OCI-LY3 (cell line): ENCODE data around the gene ELFN1.

Source experiments
- H2AFZ ChIP-seq: fragments of 200-600, 300-600 bp; shearing (Covaris generic); 2 replicates; pipeline ENCODE4 v1.6.0; 2014; ENCODE audit warnings: antibody characterized with exemption, low read depth, low read length
- H3K27ac ChIP-seq: fragments of 200-600, 300-600 bp; sonication (generic); 2 replicates; pipeline ENCODE4 v1.5.1; 2014; ENCODE audit warnings: mild to moderate bottlenecking, low read length, moderate library complexity, mixed read lengths
- H3K27me3 ChIP-seq: fragments of 200-600, 300-600 bp; sonication (generic); 2 replicates; pipeline ENCODE4 v1.6.1; 2014; ENCODE audit warnings: low read depth, low read length, mixed read lengths
- H3K36me3 ChIP-seq: fragments of 200-600, 300-600 bp; sonication (generic); replicated peaks from 2 replicates; pipeline ENCODE3; 2014; ENCODE audit warnings: low read depth, low read length, mixed read lengths
- H3K4me1 ChIP-seq: fragments of 300-600, 200-600 bp; sonication (generic); 2 replicates; pipeline ENCODE4 v1.6.1; 2014; ENCODE audit warnings: low read length, mixed read lengths
- H3K4me2 ChIP-seq: fragments of 200-600, 300-600 bp; sonication (generic); 2 replicates; pipeline ENCODE4 v1.6.1; 2014; ENCODE audit warnings: low read length, mixed read lengths
- H3K4me3 ChIP-seq: fragments of 300-600, 200-600 bp; sonication (generic); 2 replicates; pipeline ENCODE4 v1.5.1; 2014; ENCODE audit warnings: antibody characterized with exemption, mild to moderate bottlenecking, low read length, moderate library complexity
- H3K79me2 ChIP-seq: fragments of 300-600, 200-600 bp; shearing (Covaris generic); 2 replicates; pipeline ENCODE4 v1.6.1; 2014; ENCODE audit warnings: mild to moderate bottlenecking, low read length, mixed read lengths
- H3K9ac ChIP-seq: fragments of 300-600, 200-600 bp; shearing (Covaris generic); 2 replicates; pipeline ENCODE4 v1.6.0; 2014; ENCODE audit warnings: mild to moderate bottlenecking, low read length, moderate library complexity
- H3K9me3 ChIP-seq: fragments of 200-600, 300-600 bp; shearing (Covaris generic); 2 replicates; pipeline ENCODE4 v1.6.1; 2014; ENCODE audit warnings: low read length, mixed read lengths; ENCODE audit not compliant: insufficient read depth
- H4K20me1 ChIP-seq: fragments of 200-600, 300-600 bp; sonication (generic); 2 replicates; pipeline ENCODE4 v1.6.1; 2016; ENCODE audit warnings: low read length, mixed read lengths; ENCODE audit not compliant: insufficient read depth
- EZH2phosphoT487 ChIP-seq: fragments of 200-600 bp; shearing (Covaris generic); IDR thresholded peaks from 2 replicates; pipeline ENCODE4 v1.6.1; 2018; ENCODE audit warnings: antibody characterized with exemption, mixed run types, low read depth
- TF ChIP-seq, protein P1 (sequence below): fragments of 200-600, 300-600 bp; sonication (generic); IDR thresholded peaks from 2 replicates; pipeline ENCODE4 v1.5.1; 2014; ENCODE audit warnings: antibody characterized with exemption, low read length, low read depth

ELFN1 gene

DNA sequence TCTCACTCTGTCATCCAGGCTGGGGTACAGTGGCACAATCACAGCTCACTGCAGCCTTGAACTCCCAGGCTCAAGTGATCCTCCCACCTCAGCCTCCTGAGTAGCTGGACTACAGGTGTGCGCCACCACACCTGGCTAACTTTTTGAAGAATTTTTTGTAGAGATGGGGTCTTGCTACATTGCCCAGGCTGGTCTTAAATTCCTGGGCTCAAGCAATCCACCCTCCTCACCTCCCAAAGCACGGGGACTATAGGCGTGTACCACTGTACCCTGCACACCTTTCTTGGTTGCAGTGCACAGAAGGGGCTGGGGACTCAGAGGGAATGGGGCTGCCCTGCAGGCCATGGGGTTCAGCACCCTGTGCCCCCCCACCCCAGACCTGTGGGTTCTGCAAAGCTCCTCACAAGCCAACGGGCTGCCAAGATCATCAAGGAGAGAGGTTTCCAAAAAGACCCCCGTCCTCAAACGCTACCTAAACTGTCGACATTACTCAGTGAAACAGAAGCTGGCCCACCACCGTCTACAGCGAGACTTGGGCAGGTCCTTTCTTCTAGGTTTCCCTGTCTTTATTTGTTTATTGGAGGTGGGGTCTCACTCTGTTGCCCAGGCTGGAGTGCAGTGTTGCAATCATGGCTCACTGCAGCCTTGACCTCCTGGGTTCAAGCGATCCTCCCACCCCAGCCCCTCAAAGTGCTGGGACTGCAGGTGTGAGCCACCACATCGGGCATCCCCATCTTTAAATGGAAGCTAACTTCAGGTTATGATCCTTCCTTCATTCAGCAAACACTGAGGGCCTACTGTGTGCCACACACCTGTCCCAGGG, 26.6 kb upstream of the ELFN1 start:
- TF ChIP-seq, protein P1, sequence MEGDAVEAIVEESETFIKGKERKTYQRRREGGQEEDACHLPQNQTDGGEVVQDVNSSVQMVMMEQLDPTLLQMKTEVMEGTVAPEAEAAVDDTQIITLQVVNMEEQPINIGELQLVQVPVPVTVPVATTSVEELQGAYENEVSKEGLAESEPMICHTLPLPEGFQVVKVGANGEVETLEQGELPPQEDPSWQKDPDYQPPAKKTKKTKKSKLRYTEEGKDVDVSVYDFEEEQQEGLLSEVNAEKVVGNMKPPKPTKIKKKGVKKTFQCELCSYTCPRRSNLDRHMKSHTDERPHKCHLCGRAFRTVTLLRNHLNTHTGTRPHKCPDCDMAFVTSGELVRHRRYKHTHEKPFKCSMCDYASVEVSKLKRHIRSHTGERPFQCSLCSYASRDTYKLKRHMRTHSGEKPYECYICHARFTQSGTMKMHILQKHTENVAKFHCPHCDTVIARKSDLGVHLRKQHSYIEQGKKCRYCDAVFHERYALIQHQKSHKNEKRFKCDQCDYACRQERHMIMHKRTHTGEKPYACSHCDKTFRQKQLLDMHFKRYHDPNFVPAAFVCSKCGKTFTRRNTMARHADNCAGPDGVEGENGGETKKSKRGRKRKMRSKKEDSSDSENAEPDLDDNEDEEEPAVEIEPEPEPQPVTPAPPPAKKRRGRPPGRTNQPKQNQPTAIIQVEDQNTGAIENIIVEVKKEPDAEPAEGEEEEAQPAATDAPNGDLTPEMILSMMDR = no peak
- TF ChIP-seq EZH2phosphoT487 = no peak
- no peaks in the 10 kb centered on the region for H3K79me2 ChIP-seq
- H3K4me2 ChIP-seq = no peak overlapping the region
- no peak overlapping the region for H3K4me3 ChIP-seq
- H3K9ac ChIP-seq = no peak overlapping the region
- H3K36me3 ChIP-seq = no peaks in the 10 kb centered on the region
- no peaks in the 10 kb centered on the region for H3K9me3 ChIP-seq
- no peaks in the 10 kb centered on the region for H3K4me1 ChIP-seq
- H4K20me1 ChIP-seq = no peaks in the 10 kb centered on the region
- no peaks in the 10 kb centered on the region for H3K27me3 ChIP-seq
- no peak overlapping the region for H3K27ac ChIP-seq
- H2AFZ ChIP-seq = no peak overlapping the region

DNA sequence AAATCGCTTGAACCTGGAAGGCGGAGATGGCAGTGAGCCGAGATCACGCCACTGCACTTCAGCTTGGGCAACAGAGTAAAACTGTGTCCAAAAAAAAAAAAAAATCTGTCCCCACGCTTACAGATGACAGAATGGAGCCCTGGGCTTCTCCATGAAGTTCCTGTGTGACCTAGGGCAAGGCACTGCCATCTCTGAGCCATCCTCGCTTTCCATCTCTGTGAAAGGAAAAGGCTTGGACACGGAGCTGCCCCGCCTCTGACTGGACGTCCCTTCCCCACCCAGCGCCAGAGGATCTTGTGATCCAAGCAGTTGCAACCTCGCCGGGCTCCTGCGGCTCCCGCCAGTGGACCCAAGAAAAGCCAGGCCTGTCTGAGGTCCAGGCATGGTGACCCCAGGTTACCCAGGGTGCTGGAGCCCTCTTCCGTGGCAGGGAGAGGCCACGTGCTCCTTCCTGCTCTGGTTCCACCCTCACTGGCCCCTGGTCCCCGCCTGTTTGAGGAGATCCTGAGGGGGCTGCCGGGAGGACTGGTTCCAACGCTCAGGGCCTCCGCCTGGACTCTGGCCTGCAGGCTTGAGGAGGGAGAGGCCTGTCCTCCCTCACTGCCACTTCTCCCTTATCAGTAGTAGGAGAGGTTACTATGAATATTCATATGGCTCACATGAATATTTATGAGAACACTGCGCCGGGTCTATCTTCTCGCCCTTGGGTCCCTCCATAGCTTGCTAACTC, 25.6 kb upstream of the ELFN1 start:
- Histone ChIP-seq H3K4me3 (no peak overlapping the region), H2AFZ (no peak overlapping the region), H3K36me3 (no peaks in the 10 kb centered on the region), H3K9ac (no peak overlapping the region), H3K27ac (no peak overlapping the region), H3K27me3 (no peaks in the 10 kb centered on the region), H4K20me1 (no peaks in the 10 kb centered on the region), H3K4me1 (no peaks in the 10 kb centered on the region), H3K9me3 (no peaks in the 10 kb centered on the region), H3K4me2 (no peak overlapping the region), H3K79me2 (no peaks in the 10 kb centered on the region)
- TF ChIP-seq, protein P1 = no peak
- TF ChIP-seq EZH2phosphoT487 = no peak

DNA sequence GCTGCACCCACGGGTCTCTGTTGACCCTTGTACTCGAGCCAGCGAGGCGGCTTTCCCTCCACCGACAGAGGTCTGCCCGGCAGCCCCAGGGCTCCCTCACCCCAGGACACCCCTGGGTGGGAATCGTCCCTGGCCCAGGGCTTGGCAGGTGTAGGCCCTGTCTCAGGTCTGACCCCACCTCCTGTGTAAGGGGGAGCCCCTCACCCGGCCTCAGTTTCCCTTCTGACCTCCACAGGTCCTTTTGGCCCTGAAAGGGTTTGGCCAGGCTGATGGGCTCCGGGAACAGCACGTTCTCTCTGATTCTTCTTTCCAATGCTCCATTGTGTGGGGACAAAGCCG, 25.0 kb upstream of the ELFN1 start:
- Histone ChIP-seq H3K27me3 (no peaks in the 10 kb centered on the region), H3K4me2 (no peak overlapping the region), H3K36me3 (no peaks in the 10 kb centered on the region), H3K27ac (no peak overlapping the region), H4K20me1 (no peaks in the 10 kb centered on the region), H3K79me2 (no peaks in the 10 kb centered on the region), H3K4me1 (no peaks in the 10 kb centered on the region), H3K4me3 (no peak overlapping the region), H3K9me3 (no peaks in the 10 kb centered on the region), H3K9ac (no peak overlapping the region), H2AFZ (no peak overlapping the region)
- TF ChIP-seq, protein P1 = no peak
- no peak for TF ChIP-seq EZH2phosphoT487

DNA sequence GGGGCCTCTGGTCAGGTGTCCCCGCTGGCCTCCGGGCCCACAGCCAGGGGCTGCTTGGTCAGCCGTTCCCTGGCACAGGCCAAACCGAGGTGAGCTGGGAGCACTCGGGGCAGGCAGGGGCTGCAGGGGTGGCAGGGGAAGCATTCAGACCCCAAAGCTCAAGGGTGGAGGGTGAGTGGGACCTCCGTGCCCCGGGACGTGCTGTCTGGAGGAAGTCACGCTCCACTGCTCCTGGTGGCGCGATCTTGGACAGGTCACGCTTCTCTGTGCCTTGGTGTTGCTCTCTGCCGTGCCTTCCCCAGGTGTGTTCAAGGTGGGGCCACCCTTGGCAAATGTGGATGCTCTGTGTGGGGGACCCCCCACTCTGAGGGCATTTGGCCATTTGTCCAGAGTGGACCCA, 24.6 kb upstream of the ELFN1 start:
- Histone ChIP-seq H3K79me2 (no peaks in the 10 kb centered on the region), H3K4me1 (no peaks in the 10 kb centered on the region), H3K27me3 (no peaks in the 10 kb centered on the region), H3K4me2 (no peak overlapping the region), H2AFZ (no peak overlapping the region), H3K27ac (no peak overlapping the region), H3K36me3 (no peaks in the 10 kb centered on the region), H3K9ac (no peak overlapping the region), H4K20me1 (no peaks in the 10 kb centered on the region), H3K9me3 (no peaks in the 10 kb centered on the region), H3K4me3 (no peak overlapping the region)
- TF ChIP-seq, protein P1 = no peak
- TF ChIP-seq EZH2phosphoT487 = no peak
